Measurements from ENCODE around the gene SASS6.

Gene SASS6

GRCh38 chr1:100038660-100039287, 94.0 kb downstream of the SASS6 start:
- Histone ChIP-seq H2BK120ac (ENCODE audit: insufficient read depth, low read length, poor library complexity) (peak overlapping the region; percentile 87), H3K36me3 (ENCODE audit: control insufficient read depth in 1 of 2, insufficient read depth in 2 of 2, low read length in 2 of 2) (no peaks in the 10 kb centered on the region), H2BK12ac (ENCODE audit: low read length) (peak overlapping the region; percentile 38), H3K27ac (ENCODE audit: low read depth, low read length) (peak overlapping the region; percentile 84), H3K79me1 (ENCODE audit: low read length) (peaks cover 11% of the 10 kb centered on the region), H2BK5ac (ENCODE audit: low read depth, low read length, poor library complexity) (peak overlapping the region; percentile 96), H2AFZ (ENCODE audit: insufficient read depth, low read length, poor library complexity) (peak overlapping the region; percentile 89), H3K9me3 (ENCODE audit: insufficient read depth, low read depth, low read length) (no peaks in the 10 kb centered on the region), H3K18ac (ENCODE audit: low read length) (peak overlapping the region; percentile 92), H3K14ac (ENCODE audit: low read length) (peak overlapping the region; percentile 95), H4K12ac (ENCODE audit: low read depth, low read length) (peak overlapping the region; percentile 87), H4K91ac (ENCODE audit: low read depth, low read length) (peak overlapping the region; percentile 94), H2AK5ac (ENCODE audit: low read length) (peak overlapping the region; percentile 71), H4K8ac (ENCODE audit: low read depth, low read length) (peak overlapping the region; percentile 94), H3K4me2 (ENCODE audit: low read length) (peak overlapping the region; percentile 70), H3K27me3 (ENCODE audit: insufficient read depth, low read length) (no peaks in the 10 kb centered on the region), H3K4me1 (ENCODE audit: control insufficient read depth in 1 of 2, insufficient read depth in 2 of 2, low read length in 2 of 2) (peaks cover 0 to 2% of the 10 kb centered on the region in 2 experiments), H3K4ac (ENCODE audit: low read depth, low read length) (peak overlapping the region; percentile 93), H3K4me3 (ENCODE audit: low read depth, low read length) (peak overlapping the region; percentile 89), H3K23ac (ENCODE audit: low read length) (no peak overlapping the region), H3K9ac (ENCODE audit: low read length) (peak overlapping the region; percentile 76), H3K79me2 (ENCODE audit: control insufficient read depth, insufficient read depth, low read length, poor library complexity) (peaks cover 17% of the 10 kb centered on the region)
- WGBS (ENCODE audit: extremely low coverage, insufficient coverage, insufficient read length) = no CpG with 5 or more reads among the region's 37 CpGs
- peak; percentile 55 to 64 for DNase-seq

- Histone ChIP-seq H3K9ac (ENCODE audit: low read length) (peak overlapping the region; percentile 81), H3K23ac (ENCODE audit: low read length) (no peak overlapping the region)
- WGBS (ENCODE audit: extremely low coverage, insufficient coverage, insufficient read length) = no CpG with 5 or more reads among the region's 87 CpGs
These were observed 94.6 kb downstream of the SASS6 start for GRCh38 chr1:100037927-100038659.

GRCh38 chr1:100037656-100037926, 95.1 kb downstream of the SASS6 start:
- Histone ChIP-seq H3K9ac (ENCODE audit: low read length) (peak overlapping the region; percentile 81), H2BK5ac (ENCODE audit: low read depth, low read length, poor library complexity) (peak overlapping the region; percentile 71), H3K9me3 (ENCODE audit: insufficient read depth, low read depth, low read length) (no peaks in the 10 kb centered on the region), H4K12ac (ENCODE audit: low read depth, low read length) (peak overlapping the region; percentile 2), H2BK120ac (ENCODE audit: insufficient read depth, low read length, poor library complexity) (peak overlapping the region; percentile 53), H4K8ac (ENCODE audit: low read depth, low read length) (peak overlapping the region; percentile 63), H3K18ac (ENCODE audit: low read length) (peak overlapping the region; percentile 67), H3K4ac (ENCODE audit: low read depth, low read length) (peak overlapping the region; percentile 47), H2BK12ac (ENCODE audit: low read length) (no peak overlapping the region), H3K4me1 (ENCODE audit: control insufficient read depth in 1 of 2, insufficient read depth in 2 of 2, low read length in 2 of 2) (peaks cover 0 to 2% of the 10 kb centered on the region in 2 experiments), H3K23ac (ENCODE audit: low read length) (no peak overlapping the region), H3K4me2 (ENCODE audit: low read length) (peak overlapping the region; percentile 70), H3K27ac (ENCODE audit: low read depth, low read length) (peak overlapping the region; percentile 84), H3K14ac (ENCODE audit: low read length) (peak overlapping the region; percentile 36), H3K27me3 (ENCODE audit: insufficient read depth, low read length) (no peaks in the 10 kb centered on the region), H4K91ac (ENCODE audit: low read depth, low read length) (peak overlapping the region; percentile 10), H3K36me3 (ENCODE audit: control insufficient read depth in 1 of 2, insufficient read depth in 2 of 2, low read length in 2 of 2) (no peaks in the 10 kb centered on the region), H3K79me1 (ENCODE audit: low read length) (peaks cover 11% of the 10 kb centered on the region), H3K4me3 (ENCODE audit: low read depth, low read length) (peak overlapping the region; percentile 89), H2AK5ac (ENCODE audit: low read length) (no peak overlapping the region), H3K79me2 (ENCODE audit: control insufficient read depth, insufficient read depth, low read length, poor library complexity) (peaks cover 17% of the 10 kb centered on the region), H2AFZ (ENCODE audit: insufficient read depth, low read length, poor library complexity) (peak overlapping the region; percentile 66)
- no CpG with 5 or more reads among the region's 8 CpGs for WGBS (ENCODE audit: extremely low coverage, insufficient coverage, insufficient read length)
- no peak for DNase-seq

More at GRCh38 chr1:100037927-100038659, 94.6 kb downstream of the SASS6 start:
- Histone ChIP-seq H2BK120ac (ENCODE audit: insufficient read depth, low read length, poor library complexity) (peak overlapping the region; percentile 87), H4K91ac (ENCODE audit: low read depth, low read length) (peak overlapping the region; percentile 94), H3K18ac (ENCODE audit: low read length) (peak overlapping the region; percentile 92), H2BK5ac (ENCODE audit: low read depth, low read length, poor library complexity) (peak overlapping the region; percentile 96), H4K12ac (ENCODE audit: low read depth, low read length) (peak overlapping the region; percentile 87), H3K4me1 (ENCODE audit: control insufficient read depth in 1 of 2, insufficient read depth in 2 of 2, low read length in 2 of 2) (peaks cover 0 to 2% of the 10 kb centered on the region in 2 experiments), H3K79me2 (ENCODE audit: control insufficient read depth, insufficient read depth, low read length, poor library complexity) (peaks cover 17% of the 10 kb centered on the region), H3K79me1 (ENCODE audit: low read length) (peaks cover 11% of the 10 kb centered on the region), H3K9me3 (ENCODE audit: insufficient read depth, low read depth, low read length) (no peaks in the 10 kb centered on the region), H3K36me3 (ENCODE audit: control insufficient read depth in 1 of 2, insufficient read depth in 2 of 2, low read length in 2 of 2) (no peaks in the 10 kb centered on the region), H2AK5ac (ENCODE audit: low read length) (peak overlapping the region; percentile 71), H2BK12ac (ENCODE audit: low read length) (peak overlapping the region; percentile 38), H3K4me3 (ENCODE audit: low read depth, low read length) (peak overlapping the region; percentile 89), H3K14ac (ENCODE audit: low read length) (peak overlapping the region; percentile 95), H2AFZ (ENCODE audit: insufficient read depth, low read length, poor library complexity) (peak overlapping the region; percentile 89), H3K27ac (ENCODE audit: low read depth, low read length) (peak overlapping the region; percentile 84), H3K4me2 (ENCODE audit: low read length) (peak overlapping the region; percentile 70), H3K4ac (ENCODE audit: low read depth, low read length) (peak overlapping the region; percentile 93), H4K8ac (ENCODE audit: low read depth, low read length) (peak overlapping the region; percentile 94), H3K27me3 (ENCODE audit: insufficient read depth, low read length) (no peaks in the 10 kb centered on the region)
- DNase-seq = peak; percentile 88 to 91

GRCh38 chr1:100036718-100037655, 95.7 kb downstream of the SASS6 start:
- H3K9ac ChIP-seq (ENCODE audit: low read length) = peak overlapping the region; percentile 81
- H3K4me3 ChIP-seq (ENCODE audit: low read depth, low read length) = peak overlapping the region; percentile 89
- no peak overlapping the region for H3K23ac ChIP-seq (ENCODE audit: low read length)
- H3K36me3 ChIP-seq (ENCODE audit: control insufficient read depth in 1 of 2, insufficient read depth in 2 of 2, low read length in 2 of 2) = no peaks in the 10 kb centered on the region
- H3K4ac ChIP-seq (ENCODE audit: low read depth, low read length) = peak overlapping the region; percentile 47
- H2AK5ac ChIP-seq (ENCODE audit: low read length) = no peak overlapping the region
- peak overlapping the region; percentile 10 for H4K91ac ChIP-seq (ENCODE audit: low read depth, low read length)
- peak overlapping the region; percentile 70 for H3K4me2 ChIP-seq (ENCODE audit: low read length)
- H3K9me3 ChIP-seq (ENCODE audit: insufficient read depth, low read depth, low read length) = no peaks in the 10 kb centered on the region
- H3K79me1 ChIP-seq (ENCODE audit: low read length) = peaks cover 11% of the 10 kb centered on the region
- H3K18ac ChIP-seq (ENCODE audit: low read length) = no peak overlapping the region
- H3K27ac ChIP-seq (ENCODE audit: low read depth, low read length) = peak overlapping the region; percentile 84
- H2BK120ac ChIP-seq (ENCODE audit: insufficient read depth, low read length, poor library complexity) = peak overlapping the region; percentile 53
- H2AFZ ChIP-seq (ENCODE audit: insufficient read depth, low read length, poor library complexity) = no peak overlapping the region
- H3K79me2 ChIP-seq (ENCODE audit: control insufficient read depth, insufficient read depth, low read length, poor library complexity) = peaks cover 17% of the 10 kb centered on the region
- no peak overlapping the region for H2BK12ac ChIP-seq (ENCODE audit: low read length)
- WGBS (ENCODE audit: extremely low coverage, insufficient coverage, insufficient read length) = no CpG with 5 or more reads among the region's 11 CpGs
- H3K27me3 ChIP-seq (ENCODE audit: insufficient read depth, low read length) = no peaks in the 10 kb centered on the region
- peak overlapping the region; percentile 36 for H3K14ac ChIP-seq (ENCODE audit: low read length)
- no peak overlapping the region for H4K8ac ChIP-seq (ENCODE audit: low read depth, low read length)
- DNase-seq = peak; percentile 63 to 84
- H2BK5ac ChIP-seq (ENCODE audit: low read depth, low read length, poor library complexity) = peak overlapping the region; percentile 71
- peaks cover 0 to 2% of the 10 kb centered on the region in 2 experiments for H3K4me1 ChIP-seq (ENCODE audit: control insufficient read depth in 1 of 2, insufficient read depth in 2 of 2, low read length in 2 of 2)
- peak overlapping the region; percentile 2 for H4K12ac ChIP-seq (ENCODE audit: low read depth, low read length)
